Endothelial cell of umbilical vein (primary cell): ENCODE data around the gene RRP15.

ENCODE experiments used
- EZH2 ChIP-seq: IDR thresholded peaks from 2 replicates; pipeline ENCODE4 v1.6.1; 2012; ENCODE audit warnings: borderline replicate concordance, low read depth, mild to moderate bottlenecking, moderate library complexity, low read length, inconsistent platforms; ENCODE audit not compliant: severe bottlenecking
- JUN ChIP-seq: IDR thresholded peaks from 2 replicates; pipeline ENCODE4 v1.6.1; 2011; ENCODE audit warnings: borderline replicate concordance, low read depth; ENCODE audit not compliant: insufficient read length, insufficient read depth
- POLR2A ChIP-seq: IDR thresholded peaks from 2 replicates; pipeline ENCODE4 v1.6.1; 2012; ENCODE audit warnings: low read depth, mild to moderate bottlenecking, control low read depth, low read length
- POLR2AphosphoS5 ChIP-seq: IDR thresholded peaks from 2 replicates; pipeline ENCODE4 v1.6.1; 2012; ENCODE audit warnings: low read depth, mild to moderate bottlenecking, control low read depth, low read length, moderate library complexity; ENCODE audit not compliant: insufficient read depth
- TF ChIP-seq, protein P1 (sequence below), 2 donors: IDR thresholded peaks; 1 replicate in 1 of 2; 2 replicates in 1 of 2; pipeline ENCODE4 v1.5.1; 2011; ENCODE audit warnings: low read length in 2 of 2, mild to moderate bottlenecking in 2 of 2, moderate library complexity in 2 of 2, control low read depth in 1 of 2, inconsistent platforms in 1 of 2, low read depth in 1 of 2; ENCODE audit not compliant: insufficient read depth in 1 of 2; ENCODE audit errors: extremely low read depth in 1 of 2

DNA sequence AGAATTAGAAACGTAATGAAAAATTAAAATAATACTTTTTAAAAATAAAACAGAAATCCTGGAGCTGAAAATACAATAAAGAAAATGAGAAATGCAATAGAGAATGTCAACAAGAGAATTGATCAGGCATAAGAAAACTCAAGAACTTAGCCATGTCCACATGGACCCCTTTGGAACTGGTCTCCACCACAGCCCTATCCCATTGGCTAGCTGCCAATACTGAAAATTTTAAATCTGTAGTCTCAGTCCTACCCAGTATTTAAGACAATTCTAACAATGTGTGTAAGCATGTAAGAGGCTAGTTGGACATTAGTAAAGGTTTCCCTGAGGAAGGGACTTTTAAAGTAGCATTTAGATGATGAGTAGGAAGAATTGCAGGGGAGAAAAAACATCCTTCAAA lies 25.8 kb upstream of the RRP15 start:
- TF ChIP-seq POLR2AphosphoS5 = no peak
- TF ChIP-seq, protein P1, sequence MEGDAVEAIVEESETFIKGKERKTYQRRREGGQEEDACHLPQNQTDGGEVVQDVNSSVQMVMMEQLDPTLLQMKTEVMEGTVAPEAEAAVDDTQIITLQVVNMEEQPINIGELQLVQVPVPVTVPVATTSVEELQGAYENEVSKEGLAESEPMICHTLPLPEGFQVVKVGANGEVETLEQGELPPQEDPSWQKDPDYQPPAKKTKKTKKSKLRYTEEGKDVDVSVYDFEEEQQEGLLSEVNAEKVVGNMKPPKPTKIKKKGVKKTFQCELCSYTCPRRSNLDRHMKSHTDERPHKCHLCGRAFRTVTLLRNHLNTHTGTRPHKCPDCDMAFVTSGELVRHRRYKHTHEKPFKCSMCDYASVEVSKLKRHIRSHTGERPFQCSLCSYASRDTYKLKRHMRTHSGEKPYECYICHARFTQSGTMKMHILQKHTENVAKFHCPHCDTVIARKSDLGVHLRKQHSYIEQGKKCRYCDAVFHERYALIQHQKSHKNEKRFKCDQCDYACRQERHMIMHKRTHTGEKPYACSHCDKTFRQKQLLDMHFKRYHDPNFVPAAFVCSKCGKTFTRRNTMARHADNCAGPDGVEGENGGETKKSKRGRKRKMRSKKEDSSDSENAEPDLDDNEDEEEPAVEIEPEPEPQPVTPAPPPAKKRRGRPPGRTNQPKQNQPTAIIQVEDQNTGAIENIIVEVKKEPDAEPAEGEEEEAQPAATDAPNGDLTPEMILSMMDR (IDR thresholded peaks at IDR 0.05; ENCODE audit: extremely low read depth in 1 of 2, insufficient read depth in 1 of 2, low read depth in 1 of 2, low read length in 2 of 2) = no peak
- no peak for TF ChIP-seq POLR2A
- TF ChIP-seq JUN = no peak
- TF ChIP-seq EZH2 = no peak
